ENCODE data around the gene STRIP1. TPM values are rescaled to one million over a fixed set of nuclear protein-coding genes. Genes with fewer than 3 reads are reported as not detected.
A peak's percentile ranks its signal among the peaks of the same experiment; 100 is the strongest.

Gene STRIP1
- total RNA-seq, 1 donor, result 51.4 TPM

GRCh38 chr1:110008971-110009565 lies 25.4 kb upstream of the STRIP1 start:
- peaks cover 16% of the 10 kb centered on the region for H4K20me1 ChIP-seq (ENCODE audit: insufficient read depth, low read length)
- H3K79me2 ChIP-seq (ENCODE audit: insufficient read depth, low read length), result peaks cover 49% of the 10 kb centered on the region
- no peak overlapping the region for H3K27ac ChIP-seq (ENCODE audit: low read depth, low read length)
- no peaks in the 10 kb centered on the region for H3K9me3 ChIP-seq (ENCODE audit: low read depth, low read length)
- no peak overlapping the region for H3K4me3 ChIP-seq (ENCODE audit: insufficient read depth, low read length)
- H3K4me1 ChIP-seq (ENCODE audit: insufficient read depth, low read length), result peaks cover 26% of the 10 kb centered on the region
- H3K27me3 ChIP-seq (ENCODE audit: insufficient read depth, low read length), result no peaks in the 10 kb centered on the region
- no peak overlapping the region for H2AFZ ChIP-seq (ENCODE audit: low read length)
- H3K36me3 ChIP-seq (ENCODE audit: insufficient read depth, low read length), result peaks cover 46% of the 10 kb centered on the region
- TF ChIP-seq, protein P1, sequence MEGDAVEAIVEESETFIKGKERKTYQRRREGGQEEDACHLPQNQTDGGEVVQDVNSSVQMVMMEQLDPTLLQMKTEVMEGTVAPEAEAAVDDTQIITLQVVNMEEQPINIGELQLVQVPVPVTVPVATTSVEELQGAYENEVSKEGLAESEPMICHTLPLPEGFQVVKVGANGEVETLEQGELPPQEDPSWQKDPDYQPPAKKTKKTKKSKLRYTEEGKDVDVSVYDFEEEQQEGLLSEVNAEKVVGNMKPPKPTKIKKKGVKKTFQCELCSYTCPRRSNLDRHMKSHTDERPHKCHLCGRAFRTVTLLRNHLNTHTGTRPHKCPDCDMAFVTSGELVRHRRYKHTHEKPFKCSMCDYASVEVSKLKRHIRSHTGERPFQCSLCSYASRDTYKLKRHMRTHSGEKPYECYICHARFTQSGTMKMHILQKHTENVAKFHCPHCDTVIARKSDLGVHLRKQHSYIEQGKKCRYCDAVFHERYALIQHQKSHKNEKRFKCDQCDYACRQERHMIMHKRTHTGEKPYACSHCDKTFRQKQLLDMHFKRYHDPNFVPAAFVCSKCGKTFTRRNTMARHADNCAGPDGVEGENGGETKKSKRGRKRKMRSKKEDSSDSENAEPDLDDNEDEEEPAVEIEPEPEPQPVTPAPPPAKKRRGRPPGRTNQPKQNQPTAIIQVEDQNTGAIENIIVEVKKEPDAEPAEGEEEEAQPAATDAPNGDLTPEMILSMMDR (IDR thresholded peaks at IDR 0.05; ENCODE audit: extremely low read depth, low read depth, low read length), result no peak
- no peak overlapping the region for H3K4me2 ChIP-seq (ENCODE audit: insufficient read depth, low read length)
- no peak for DNase-seq (ENCODE audit: insufficient read length, low spot score, missing footprints)

- Histone ChIP-seq H3K27ac (ENCODE audit: low read depth, low read length) (no peak overlapping the region), H2AFZ (ENCODE audit: low read length) (no peak overlapping the region), H3K4me1 (ENCODE audit: insufficient read depth, low read length) (peaks cover 1% of the 10 kb centered on the region), H3K27me3 (ENCODE audit: insufficient read depth, low read length) (no peaks in the 10 kb centered on the region), H3K4me2 (ENCODE audit: insufficient read depth, low read length) (no peak overlapping the region), H3K36me3 (ENCODE audit: insufficient read depth, low read length) (peaks cover 71% of the 10 kb centered on the region), H3K9me3 (ENCODE audit: low read depth, low read length) (no peaks in the 10 kb centered on the region), H4K20me1 (ENCODE audit: insufficient read depth, low read length) (peaks cover 9% of the 10 kb centered on the region), H3K79me2 (ENCODE audit: insufficient read depth, low read length) (peaks cover 26% of the 10 kb centered on the region), H3K4me3 (ENCODE audit: insufficient read depth, low read length) (no peak overlapping the region)
- DNase-seq (ENCODE audit: insufficient read length, low spot score, missing footprints), result no peak
- TF ChIP-seq, protein P1 (IDR thresholded peaks at IDR 0.05; ENCODE audit: extremely low read depth, low read depth, low read length), result peak; percentile 73
Observed at GRCh38 chr1:110011527-110012041, 22.8 kb upstream of the STRIP1 start.

DNA sequence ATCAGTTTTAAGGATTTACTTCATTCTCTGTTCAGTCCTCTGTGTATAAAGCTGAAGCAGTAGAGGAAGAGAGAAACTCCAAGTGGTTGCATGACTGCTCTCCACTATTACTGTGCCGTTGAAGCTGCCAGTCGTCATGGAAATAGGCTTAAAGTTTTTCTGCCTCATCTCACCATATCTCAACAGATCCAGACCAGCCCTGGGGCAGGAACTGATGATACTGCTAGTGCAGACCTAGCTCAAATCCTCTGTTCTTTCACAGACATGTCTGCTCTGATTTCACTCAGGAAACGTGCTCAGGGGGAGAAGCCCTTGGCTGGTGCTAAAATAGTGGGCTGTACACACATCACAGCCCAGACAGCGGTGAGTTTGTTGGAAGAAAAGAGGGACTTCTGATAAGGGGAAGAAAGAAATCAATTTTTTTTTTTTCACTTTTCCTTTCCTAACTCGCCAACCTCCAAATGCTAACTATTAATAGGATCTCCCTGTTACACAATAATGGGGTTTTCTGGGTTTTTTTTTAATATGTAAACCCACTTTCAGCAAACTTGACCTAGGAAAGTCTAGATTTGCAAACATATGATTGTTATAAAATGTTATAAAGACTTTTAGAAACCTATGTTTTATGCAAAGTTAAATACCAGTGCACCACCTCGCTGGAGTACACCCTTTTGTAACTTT lies 22.2 kb upstream of the STRIP1 start:
- Histone ChIP-seq H3K4me1 (ENCODE audit: insufficient read depth, low read length) (no peaks in the 10 kb centered on the region), H2AFZ (ENCODE audit: low read length) (no peak overlapping the region), H3K79me2 (ENCODE audit: insufficient read depth, low read length) (peaks cover 20% of the 10 kb centered on the region), H3K4me2 (ENCODE audit: insufficient read depth, low read length) (no peak overlapping the region), H4K20me1 (ENCODE audit: insufficient read depth, low read length) (peaks cover 2% of the 10 kb centered on the region), H3K27ac (ENCODE audit: low read depth, low read length) (no peak overlapping the region), H3K27me3 (ENCODE audit: insufficient read depth, low read length) (no peaks in the 10 kb centered on the region), H3K4me3 (ENCODE audit: insufficient read depth, low read length) (no peak overlapping the region), H3K36me3 (ENCODE audit: insufficient read depth, low read length) (peaks cover 78% of the 10 kb centered on the region), H3K9me3 (ENCODE audit: low read depth, low read length) (no peaks in the 10 kb centered on the region)
- no peak for DNase-seq (ENCODE audit: insufficient read length, low spot score, missing footprints)
- TF ChIP-seq, protein P1 (IDR thresholded peaks at IDR 0.05; ENCODE audit: extremely low read depth, low read depth, low read length), result no peak

DNA sequence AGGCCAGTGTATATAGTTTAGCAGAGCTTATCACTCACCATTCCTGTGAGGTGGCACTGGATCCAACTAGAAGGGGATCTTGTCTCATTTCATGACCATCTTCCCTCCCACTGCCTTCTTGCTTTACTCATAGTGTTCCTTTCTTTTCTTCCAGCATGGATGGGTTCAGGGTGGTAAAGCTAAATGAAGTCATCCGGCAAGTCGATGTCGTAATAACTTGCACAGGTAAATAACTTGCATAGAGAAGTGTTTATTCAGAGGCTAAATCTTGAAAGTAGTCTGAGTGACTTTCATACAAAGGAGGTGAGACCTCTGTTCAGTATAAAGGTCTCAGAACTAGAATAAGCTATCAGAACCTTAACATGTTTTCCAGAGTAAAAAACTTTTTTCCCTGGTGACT lies 16.6 kb upstream of the STRIP1 start:
- Histone ChIP-seq H3K27ac (ENCODE audit: low read depth, low read length) (no peak overlapping the region), H2AFZ (ENCODE audit: low read length) (no peak overlapping the region), H3K27me3 (ENCODE audit: insufficient read depth, low read length) (no peaks in the 10 kb centered on the region), H3K4me1 (ENCODE audit: insufficient read depth, low read length) (peaks cover 11% of the 10 kb centered on the region), H3K9me3 (ENCODE audit: low read depth, low read length) (no peaks in the 10 kb centered on the region), H3K4me2 (ENCODE audit: insufficient read depth, low read length) (no peak overlapping the region), H3K79me2 (ENCODE audit: insufficient read depth, low read length) (no peaks in the 10 kb centered on the region), H4K20me1 (ENCODE audit: insufficient read depth, low read length) (no peaks in the 10 kb centered on the region), H3K36me3 (ENCODE audit: insufficient read depth, low read length) (peaks cover 92% of the 10 kb centered on the region), H3K4me3 (ENCODE audit: insufficient read depth, low read length) (no peak overlapping the region)
- TF ChIP-seq, protein P1 (IDR thresholded peaks at IDR 0.05; ENCODE audit: extremely low read depth, low read depth, low read length), result no peak
- DNase-seq (ENCODE audit: insufficient read length, low spot score, missing footprints), result no peak

All from osteoblast (primary cell).